ENCODE measurements around the gene SCG5. TPM values are rescaled to one million over a fixed set of nuclear protein-coding genes. Genes with fewer than 3 reads are reported as not detected.

Gene SCG5
- total RNA-seq, 1 donor from 2014 or later, result 12.1 TPM

- H3K27ac ChIP-seq (ENCODE audit: low read depth, low read length), result no peak overlapping the region
- H3K36me3 ChIP-seq (ENCODE audit: insufficient read depth, low read length), result no peaks in the 10 kb centered on the region
- no peak overlapping the region for H3K4me3 ChIP-seq (ENCODE audit: insufficient read depth, low read depth, low read length)
- Mint-ChIP-seq H3K27ac (ENCODE audit: unreplicated experiment) (no peak overlapping the region), H3K4me1 (ENCODE audit: low read depth, unreplicated experiment) (peaks cover 22% of the 10 kb centered on the region), H3K9me3 (ENCODE audit: unreplicated experiment) (no peaks in the 10 kb centered on the region), H3K4me3 (ENCODE audit: unreplicated experiment) (no peak overlapping the region), H3K36me3 (ENCODE audit: low read depth, unreplicated experiment) (no peaks in the 10 kb centered on the region), H3K27me3 (ENCODE audit: low read depth, unreplicated experiment) (no peaks in the 10 kb centered on the region)
- no peaks in the 10 kb centered on the region for H3K27me3 ChIP-seq (ENCODE audit: insufficient read depth, low read length)
- no peaks in the 10 kb centered on the region for H3K9me3 ChIP-seq (ENCODE audit: insufficient read depth, low read depth, low read length)
- no peak for DNase-seq (ENCODE audit: low read depth)
- no peaks in the 10 kb centered on the region for H4K20me1 ChIP-seq (ENCODE audit: insufficient read depth, low read length)
- H2AFZ ChIP-seq (ENCODE audit: low read depth, low read length), result no peak overlapping the region
- peaks cover 35% of the 10 kb centered on the region for H3K4me1 ChIP-seq (ENCODE audit: insufficient read depth, low read length)
- no peak overlapping the region for H3K4me2 ChIP-seq (ENCODE audit: low read length)
- no peak for TF ChIP-seq EZH2 (IDR thresholded peaks at IDR 0.05; ENCODE audit: insufficient read depth, low read length)
- TF ChIP-seq, protein P1, sequence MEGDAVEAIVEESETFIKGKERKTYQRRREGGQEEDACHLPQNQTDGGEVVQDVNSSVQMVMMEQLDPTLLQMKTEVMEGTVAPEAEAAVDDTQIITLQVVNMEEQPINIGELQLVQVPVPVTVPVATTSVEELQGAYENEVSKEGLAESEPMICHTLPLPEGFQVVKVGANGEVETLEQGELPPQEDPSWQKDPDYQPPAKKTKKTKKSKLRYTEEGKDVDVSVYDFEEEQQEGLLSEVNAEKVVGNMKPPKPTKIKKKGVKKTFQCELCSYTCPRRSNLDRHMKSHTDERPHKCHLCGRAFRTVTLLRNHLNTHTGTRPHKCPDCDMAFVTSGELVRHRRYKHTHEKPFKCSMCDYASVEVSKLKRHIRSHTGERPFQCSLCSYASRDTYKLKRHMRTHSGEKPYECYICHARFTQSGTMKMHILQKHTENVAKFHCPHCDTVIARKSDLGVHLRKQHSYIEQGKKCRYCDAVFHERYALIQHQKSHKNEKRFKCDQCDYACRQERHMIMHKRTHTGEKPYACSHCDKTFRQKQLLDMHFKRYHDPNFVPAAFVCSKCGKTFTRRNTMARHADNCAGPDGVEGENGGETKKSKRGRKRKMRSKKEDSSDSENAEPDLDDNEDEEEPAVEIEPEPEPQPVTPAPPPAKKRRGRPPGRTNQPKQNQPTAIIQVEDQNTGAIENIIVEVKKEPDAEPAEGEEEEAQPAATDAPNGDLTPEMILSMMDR (IDR thresholded peaks at IDR 0.05; ENCODE audit: insufficient read depth, low read depth, low read length), result no peak
- FAIRE-seq, result no peak
- H3K9ac ChIP-seq (ENCODE audit: low read length), result no peak overlapping the region
- no peaks in the 10 kb centered on the region for H3K79me2 ChIP-seq (ENCODE audit: insufficient read depth, low read length)
Observed at GRCh38 chr15:32679298-32679690, 37.8 kb downstream of the SCG5 start.

GRCh38 chr15:32682569-32682968 is 41.1 kb downstream of the SCG5 start:
- no peaks in the 10 kb centered on the region for H3K79me2 ChIP-seq (ENCODE audit: insufficient read depth, low read length)
- FAIRE-seq (peak; percentile 88), DNase-seq (ENCODE audit: low read depth) (peak; percentile 96)
- Mint-ChIP-seq H3K27me3 (ENCODE audit: low read depth, unreplicated experiment) (no peaks in the 10 kb centered on the region), H3K4me3 (ENCODE audit: unreplicated experiment) (no peak overlapping the region), H3K27ac (ENCODE audit: unreplicated experiment) (peak overlapping the region; percentile 86), H3K4me1 (ENCODE audit: low read depth, unreplicated experiment) (peaks cover 43% of the 10 kb centered on the region), H3K9me3 (ENCODE audit: unreplicated experiment) (no peaks in the 10 kb centered on the region), H3K36me3 (ENCODE audit: low read depth, unreplicated experiment) (no peaks in the 10 kb centered on the region)
- peaks cover 42% of the 10 kb centered on the region for H3K4me1 ChIP-seq (ENCODE audit: insufficient read depth, low read length)
- peak overlapping the region; percentile 66 for H3K4me2 ChIP-seq (ENCODE audit: low read length)
- H3K27me3 ChIP-seq (ENCODE audit: insufficient read depth, low read length), result no peaks in the 10 kb centered on the region
- no peak for TF ChIP-seq EZH2 (IDR thresholded peaks at IDR 0.05; ENCODE audit: insufficient read depth, low read length)
- TF ChIP-seq, protein P1 (IDR thresholded peaks at IDR 0.05; ENCODE audit: insufficient read depth, low read depth, low read length), result no peak
- H3K27ac ChIP-seq (ENCODE audit: low read depth, low read length), result peak overlapping the region; percentile 91
- no peaks in the 10 kb centered on the region for H4K20me1 ChIP-seq (ENCODE audit: insufficient read depth, low read length)
- H3K9ac ChIP-seq (ENCODE audit: low read length), result peak overlapping the region; percentile 76
- peak overlapping the region; percentile 13 for H3K4me3 ChIP-seq (ENCODE audit: insufficient read depth, low read depth, low read length)
- H2AFZ ChIP-seq (ENCODE audit: low read depth, low read length), result no peak overlapping the region
- no peaks in the 10 kb centered on the region for H3K36me3 ChIP-seq (ENCODE audit: insufficient read depth, low read length)
- H3K9me3 ChIP-seq (ENCODE audit: insufficient read depth, low read depth, low read length), result peaks cover 5% of the 10 kb centered on the region

GRCh38 chr15:32682977-32683630 is 41.6 kb downstream of the SCG5 start:
- peaks cover 44% of the 10 kb centered on the region for H3K4me1 ChIP-seq (ENCODE audit: insufficient read depth, low read length)
- no peaks in the 10 kb centered on the region for H3K79me2 ChIP-seq (ENCODE audit: insufficient read depth, low read length)
- H3K4me3 ChIP-seq (ENCODE audit: insufficient read depth, low read depth, low read length), result peak overlapping the region; percentile 12
- TF ChIP-seq EZH2 (IDR thresholded peaks at IDR 0.05; ENCODE audit: insufficient read depth, low read length), result no peak
- TF ChIP-seq, protein P1 (IDR thresholded peaks at IDR 0.05; ENCODE audit: insufficient read depth, low read depth, low read length), result no peak
- H2AFZ ChIP-seq (ENCODE audit: low read depth, low read length), result no peak overlapping the region
- H4K20me1 ChIP-seq (ENCODE audit: insufficient read depth, low read length), result no peaks in the 10 kb centered on the region
- no peak for DNase-seq (ENCODE audit: low read depth)
- Mint-ChIP-seq H3K4me3 (ENCODE audit: unreplicated experiment) (no peak overlapping the region), H3K36me3 (ENCODE audit: low read depth, unreplicated experiment) (no peaks in the 10 kb centered on the region), H3K27ac (ENCODE audit: unreplicated experiment) (peak overlapping the region; percentile 93), H3K4me1 (ENCODE audit: low read depth, unreplicated experiment) (peaks cover 47% of the 10 kb centered on the region), H3K9me3 (ENCODE audit: unreplicated experiment) (no peaks in the 10 kb centered on the region), H3K27me3 (ENCODE audit: low read depth, unreplicated experiment) (no peaks in the 10 kb centered on the region)
- H3K27ac ChIP-seq (ENCODE audit: low read depth, low read length), result peak overlapping the region; percentile 91
- no peaks in the 10 kb centered on the region for H3K27me3 ChIP-seq (ENCODE audit: insufficient read depth, low read length)
- peak overlapping the region; percentile 76 for H3K9ac ChIP-seq (ENCODE audit: low read length)
- H3K4me2 ChIP-seq (ENCODE audit: low read length), result peak overlapping the region; percentile 66
- no peaks in the 10 kb centered on the region for H3K36me3 ChIP-seq (ENCODE audit: insufficient read depth, low read length)
- no peak for FAIRE-seq
- H3K9me3 ChIP-seq (ENCODE audit: insufficient read depth, low read depth, low read length), result peaks cover 5% of the 10 kb centered on the region

Data from astrocyte (in vitro differentiated cells and primary cell).